ENCODE measurements around the gene LETM1. TPM values are rescaled to one million over a fixed set of nuclear protein-coding genes. Genes with fewer than 3 reads are reported as not detected.
A peak's percentile ranks its signal among the peaks of the same experiment; 100 is the strongest.

Gene LETM1
- total and polyA plus RNA-seq, 2 of the 13 experiments (the other 11 are each of a cell fraction or from before 2014, with no cell fraction given): 9.7 to 41.6 TPM

- TF ChIP-seq ARID5B (CRISPR knock-in tag; IDR thresholded peaks at IDR 0.05) (0 out of 2 replicates have a peak, but pooled peaks have one; percentile 22), PBX3 (CRISPR knock-in tag; IDR thresholded peaks at IDR 0.05; ENCODE audit: borderline replicate concordance) (no peak), THAP11 (CRISPR knock-in tag; IDR thresholded peaks at IDR 0.05) (peak; percentile 37; the same call in 1 of the 2 replicates), GPBP1L1 (CRISPR knock-in tag; IDR thresholded peaks at IDR 0.05) (no peak), ZHX2 (IDR thresholded peaks at IDR 0.05; ENCODE audit: low read depth) (no peak), ZHX2 (CRISPR knock-in tag; IDR thresholded peaks at IDR 0.05; ENCODE audit: borderline replicate concordance) (no peak), MED13 (CRISPR knock-in tag; IDR thresholded peaks at IDR 0.05) (no peak), ZNF446 (CRISPR knock-in tag; IDR thresholded peaks at IDR 0.05) (0 out of 2 replicates have a peak, but pooled peaks have one; percentile 62), HOXA3 (CRISPR knock-in tag; IDR thresholded peaks at IDR 0.05) (peak; percentile 45; the same call in 1 of the 2 replicates), LCORL (IDR thresholded peaks at IDR 0.05) (no peak), LCORL (CRISPR knock-in tag; IDR thresholded peaks at IDR 0.05) (0 out of 2 replicates have a peak, but pooled peaks have one; percentile 37), GATAD2A (CRISPR knock-in tag; IDR thresholded peaks at IDR 0.05) (peak; percentile 25; the same call in 1 of the 2 replicates)
Observed at GRCh38 chr4:1868293-1868692, 12.3 kb upstream of the LETM1 start (continued).
